Lower leg skin (tissue), 4 donors: Measurements from ENCODE around the gene PHF1. TPM values are rescaled to one million over a fixed set of nuclear protein-coding genes. Genes with fewer than 3 reads are reported as not detected.

Source experiments
- DNase-seq, 2 donors: peaks; one replicate each; pipeline ENCODE4 v3.0.0-alpha.2; 2019; ENCODE audit warnings: low spot score in 2 of 2
- H3K4me3 ChIP-seq: fragments of 200-600 bp; sonication (generic); 2 replicates; pipeline ENCODE4 v1.5.1; 2017; ENCODE audit warnings: mild to moderate bottlenecking, low read depth; ENCODE audit not compliant: poor library complexity, severe bottlenecking
- POLR2A ChIP-seq, 2 donors: fragments of 450-650 bp; IDR thresholded peaks; one replicate each; pipeline ENCODE4 v1.6.1; 2016 to 2017; ENCODE audit warnings: antibody characterized with exemption in 2 of 2, mild to moderate bottlenecking in 1 of 2, moderate library complexity in 1 of 2
- WGBS, 2 donors: methylation state at CpG; one replicate each; pipeline ENCODE4 v1.1.5; 2018; 5-methylcytosine and 5-hydroxymethylcytosine counted together
- intact Hi-C: fragments of 100-400 bp; cut with DNase I; formaldehyde crosslinking; loops from one replicate; pipeline ENCODE4 v1.15.0; 2023; ENCODE audit warnings: low total_unique reads
- total RNA-seq, 4 donors: library from RNA; depleted of rRNA; stranded (reverse); fragments of >200 nt; gene quantifications; one replicate each; pipeline ENCODE4 v1.1.0, GENCODE V29; 2016
- TF ChIP-seq, protein P1 (sequence below), 3 donors: fragments of 450-650 bp; IDR thresholded peaks; one replicate each; pipeline ENCODE4 v1.5.1; 2016; ENCODE audit warnings: antibody characterized with exemption in 3 of 3, mild to moderate bottlenecking in 3 of 3, moderate library complexity in 2 of 3

The PHF1 gene
- total RNA-seq, 4 donors from 2014 or later = 40.9 to 73.0 (median 64.8) TPM

GRCh38 chr6:33420491-33421343 is 9.9 kb downstream of the PHF1 start:
- intact Hi-C loops = no loop called here
- no peak for DNase-seq
- no peak overlapping the region for H3K4me3 ChIP-seq
- WGBS, 2 donors = 68 to 74% methylated on average over 6 of the region's 6 CpGs
- no peak for TF ChIP-seq POLR2A (IDR thresholded peaks at IDR 0.05)
- TF ChIP-seq, protein P1, sequence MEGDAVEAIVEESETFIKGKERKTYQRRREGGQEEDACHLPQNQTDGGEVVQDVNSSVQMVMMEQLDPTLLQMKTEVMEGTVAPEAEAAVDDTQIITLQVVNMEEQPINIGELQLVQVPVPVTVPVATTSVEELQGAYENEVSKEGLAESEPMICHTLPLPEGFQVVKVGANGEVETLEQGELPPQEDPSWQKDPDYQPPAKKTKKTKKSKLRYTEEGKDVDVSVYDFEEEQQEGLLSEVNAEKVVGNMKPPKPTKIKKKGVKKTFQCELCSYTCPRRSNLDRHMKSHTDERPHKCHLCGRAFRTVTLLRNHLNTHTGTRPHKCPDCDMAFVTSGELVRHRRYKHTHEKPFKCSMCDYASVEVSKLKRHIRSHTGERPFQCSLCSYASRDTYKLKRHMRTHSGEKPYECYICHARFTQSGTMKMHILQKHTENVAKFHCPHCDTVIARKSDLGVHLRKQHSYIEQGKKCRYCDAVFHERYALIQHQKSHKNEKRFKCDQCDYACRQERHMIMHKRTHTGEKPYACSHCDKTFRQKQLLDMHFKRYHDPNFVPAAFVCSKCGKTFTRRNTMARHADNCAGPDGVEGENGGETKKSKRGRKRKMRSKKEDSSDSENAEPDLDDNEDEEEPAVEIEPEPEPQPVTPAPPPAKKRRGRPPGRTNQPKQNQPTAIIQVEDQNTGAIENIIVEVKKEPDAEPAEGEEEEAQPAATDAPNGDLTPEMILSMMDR (IDR thresholded peaks at IDR 0.05) = no peak

DNA sequence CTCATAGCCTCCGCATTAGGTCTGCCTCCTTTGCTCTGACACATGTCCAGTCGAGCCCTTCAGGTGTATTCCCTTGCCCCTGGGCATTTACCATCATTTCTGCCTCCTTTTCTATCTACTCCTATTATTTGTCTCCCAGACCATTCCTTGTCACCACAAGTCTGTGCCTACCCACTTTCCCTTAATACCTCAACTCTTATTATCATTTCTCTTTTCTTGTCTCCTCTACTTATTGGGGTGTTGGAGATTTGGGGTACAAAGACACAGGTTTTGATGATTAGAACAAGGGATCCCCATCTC is 10.5 kb downstream of the PHF1 start:
- TF ChIP-seq, protein P1 (IDR thresholded peaks at IDR 0.05) = no peak
- no peak for TF ChIP-seq POLR2A (IDR thresholded peaks at IDR 0.05)
- DNase-seq = no peak
- intact Hi-C loops = no loop called here
- WGBS, 2 donors = 77 to 83% methylated on average over 2 of the region's 2 CpGs
- no peak overlapping the region for H3K4me3 ChIP-seq

DNA sequence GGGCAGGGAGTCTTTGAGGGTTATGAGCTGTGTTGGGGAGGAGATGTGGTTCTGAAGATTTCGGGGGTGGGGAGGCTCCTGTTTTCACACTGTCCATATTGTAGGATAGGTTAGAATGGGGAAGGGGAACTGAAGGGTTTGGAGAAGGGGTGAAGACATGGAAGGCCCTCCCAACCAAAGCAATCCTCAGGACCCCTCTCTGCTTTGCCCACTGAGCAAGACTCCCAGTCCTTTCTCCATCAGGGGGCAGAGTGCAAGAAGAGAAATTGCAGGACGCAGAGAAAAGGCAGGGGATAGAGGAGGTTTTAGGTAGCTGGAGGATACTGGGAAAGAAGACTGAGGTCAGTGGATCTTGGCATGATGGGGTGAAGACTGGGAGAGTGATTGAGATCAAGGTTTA is 13.0 kb downstream of the PHF1 start:
- no peak for DNase-seq
- 96 to 100% methylated on average over 2 of the region's 2 CpGs for WGBS, 2 donors
- no peak overlapping the region for H3K4me3 ChIP-seq
- intact Hi-C loops = no loop called here
- TF ChIP-seq, protein P1 (IDR thresholded peaks at IDR 0.05) = no peak
- no peak for TF ChIP-seq POLR2A (IDR thresholded peaks at IDR 0.05)

GRCh38 chr6:33424855-33425667 is 14.2 kb downstream of the PHF1 start:
- 13 to 16% methylated on average over 12 of the region's 12 CpGs for WGBS, 2 donors

GRCh38 chr6:33425668-33426577 is 15.1 kb downstream of the PHF1 start:
- WGBS, 2 donors = 0 to 2% methylated on average over 36 to 43 of the region's 43 CpGs
- DNase-seq = peak; percentile 81 to 98
- intact Hi-C loops = no loop called here
- H3K4me3 ChIP-seq = peak overlapping the region; percentile 28
- TF ChIP-seq, protein P1 (IDR thresholded peaks at IDR 0.05) = no peak
- no peak for TF ChIP-seq POLR2A (IDR thresholded peaks at IDR 0.05)

More at GRCh38 chr6:33424855-33425667, 14.2 kb downstream of the PHF1 start:
- DNase-seq = no peak
- TF ChIP-seq POLR2A (IDR thresholded peaks at IDR 0.05) = no peak
- TF ChIP-seq, protein P1 (IDR thresholded peaks at IDR 0.05) = no peak
- intact Hi-C loops = no loop called here
- peak overlapping the region; percentile 28 for H3K4me3 ChIP-seq
